Testis (tissue), 2 donors: ENCODE measurements around the gene TRAPPC12.

Experiments
- POLR2A ChIP-seq: fragments of 450-650 bp; IDR thresholded peaks from one replicate; pipeline ENCODE4 v1.6.1; 2017; ENCODE audit warnings: antibody characterized with exemption, mild to moderate bottlenecking, moderate library complexity
- TF ChIP-seq, protein P1 (sequence below), 3 experiments: fragments of 450-650 bp in 2 of 3; fragments of 200-600 bp in 1 of 3; sonication (generic) in 1 of 3; IDR thresholded peaks; one replicate each; pipeline ENCODE4 v1.5.1; 2016 to 2019; ENCODE audit warnings: antibody characterized with exemption in 3 of 3, mild to moderate bottlenecking in 2 of 3, moderate library complexity in 1 of 3

DNA sequence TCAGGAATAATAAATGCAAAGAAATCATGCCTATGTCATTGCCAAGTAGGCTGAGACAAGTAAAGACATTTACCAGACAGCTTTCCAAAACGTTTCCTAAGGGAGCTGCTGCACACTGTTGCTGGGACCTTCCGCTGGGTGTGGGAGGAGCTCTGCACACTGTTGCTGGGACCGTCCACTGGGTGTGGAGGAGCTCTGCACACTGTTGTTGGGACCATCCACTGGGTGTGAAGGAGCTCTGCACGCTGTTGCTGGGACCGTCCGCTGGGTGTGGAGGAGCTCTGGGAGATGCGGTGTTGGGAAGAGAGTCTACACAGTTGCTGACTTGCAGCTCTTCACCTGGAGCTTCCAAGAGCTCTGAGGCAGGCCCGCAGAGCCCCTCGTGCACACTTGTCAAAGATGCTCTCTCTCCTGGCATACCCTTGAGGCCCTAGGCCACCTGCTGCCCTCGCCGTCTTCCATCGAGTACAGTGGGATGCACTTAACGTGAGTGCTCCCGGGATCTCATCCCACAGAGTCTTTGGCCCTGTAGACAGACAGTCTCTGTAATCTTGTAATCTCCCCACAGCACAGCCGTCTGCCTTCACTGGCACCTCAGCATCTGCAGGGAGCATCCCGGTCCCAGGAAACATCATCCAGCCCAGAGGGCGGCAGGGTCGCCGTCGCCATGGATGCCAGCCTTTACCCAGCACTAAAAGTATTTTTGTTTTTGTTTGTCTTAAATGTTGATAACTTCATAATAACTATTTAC, 51.4 kb downstream of the TRAPPC12 start:
- TF ChIP-seq, protein P1, sequence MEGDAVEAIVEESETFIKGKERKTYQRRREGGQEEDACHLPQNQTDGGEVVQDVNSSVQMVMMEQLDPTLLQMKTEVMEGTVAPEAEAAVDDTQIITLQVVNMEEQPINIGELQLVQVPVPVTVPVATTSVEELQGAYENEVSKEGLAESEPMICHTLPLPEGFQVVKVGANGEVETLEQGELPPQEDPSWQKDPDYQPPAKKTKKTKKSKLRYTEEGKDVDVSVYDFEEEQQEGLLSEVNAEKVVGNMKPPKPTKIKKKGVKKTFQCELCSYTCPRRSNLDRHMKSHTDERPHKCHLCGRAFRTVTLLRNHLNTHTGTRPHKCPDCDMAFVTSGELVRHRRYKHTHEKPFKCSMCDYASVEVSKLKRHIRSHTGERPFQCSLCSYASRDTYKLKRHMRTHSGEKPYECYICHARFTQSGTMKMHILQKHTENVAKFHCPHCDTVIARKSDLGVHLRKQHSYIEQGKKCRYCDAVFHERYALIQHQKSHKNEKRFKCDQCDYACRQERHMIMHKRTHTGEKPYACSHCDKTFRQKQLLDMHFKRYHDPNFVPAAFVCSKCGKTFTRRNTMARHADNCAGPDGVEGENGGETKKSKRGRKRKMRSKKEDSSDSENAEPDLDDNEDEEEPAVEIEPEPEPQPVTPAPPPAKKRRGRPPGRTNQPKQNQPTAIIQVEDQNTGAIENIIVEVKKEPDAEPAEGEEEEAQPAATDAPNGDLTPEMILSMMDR (IDR thresholded peaks at IDR 0.05) = no peak
- no peak for TF ChIP-seq POLR2A
